Glutamatergic neuron (in vitro differentiated cells): ENCODE data around the gene CNOT4. TPM values are rescaled to one million over a fixed set of nuclear protein-coding genes. Genes with fewer than 3 reads are reported as not detected.
A peak's percentile ranks its signal among the peaks of the same experiment; 100 is the strongest.

Experiments
- DNase-seq: peaks from one replicate; pipeline ENCODE4 v3.0.0; 2022
- H3K27ac Mint-ChIP-seq: one replicate; pipeline ENCODE4 v1.8.0; 2020; ENCODE audit warnings: mild to moderate bottlenecking, mixed read lengths, inconsistent platforms; ENCODE audit not compliant: unreplicated experiment
- H3K27me3 Mint-ChIP-seq: one replicate; pipeline ENCODE4 v1.8.0; 2020; ENCODE audit warnings: mild to moderate bottlenecking, moderate library complexity, mixed read lengths, inconsistent platforms; ENCODE audit not compliant: unreplicated experiment
- H3K36me3 Mint-ChIP-seq: one replicate; pipeline ENCODE4 v1.8.0; 2020; ENCODE audit warnings: mild to moderate bottlenecking, mixed read lengths, inconsistent platforms; ENCODE audit not compliant: unreplicated experiment
- H3K4me1 Mint-ChIP-seq: one replicate; pipeline ENCODE4 v1.8.0; 2020; ENCODE audit warnings: mild to moderate bottlenecking, low read depth, mixed read lengths, inconsistent platforms; ENCODE audit not compliant: unreplicated experiment
- H3K4me3 Mint-ChIP-seq: one replicate; pipeline ENCODE4 v1.8.0; 2020; ENCODE audit warnings: mild to moderate bottlenecking, mixed read lengths, inconsistent platforms; ENCODE audit not compliant: unreplicated experiment
- H3K9me3 Mint-ChIP-seq: one replicate; pipeline ENCODE4 v1.8.0; 2020; ENCODE audit warnings: mild to moderate bottlenecking, moderate library complexity, mixed read lengths, inconsistent platforms; ENCODE audit not compliant: unreplicated experiment
- CTCF ChIP-seq: fragments of 200-600 bp; sonication (generic); IDR thresholded peaks from one replicate; pipeline ENCODE4 v1.5.0; 2021; ENCODE audit not compliant: partially characterized antibody, unreplicated experiment
- total RNA-seq: library from RNA; stranded (reverse); fragmentation: NEBNext Ultra II Directional; extraction: Animal tissue kit (Norgen Biotek cat#: 25700); gene quantifications from one replicate; pipeline ENCODE4 v1.2.1, GENCODE V29; 2021; ENCODE audit not compliant: unreplicated experiment

Gene CNOT4
- total RNA-seq, 1 donor from 2014 or later, result 25.3 TPM

GRCh38 chr7:135518748-135519147, 8.8 kb upstream of the CNOT4 start:
- Mint-ChIP-seq H3K27me3 (no peaks in the 10 kb centered on the region), H3K4me1 (no peaks in the 10 kb centered on the region), H3K27ac (no peak overlapping the region), H3K36me3 (no peaks in the 10 kb centered on the region), H3K9me3 (no peaks in the 10 kb centered on the region), H3K4me3 (no peak overlapping the region)
- no peak for DNase-seq
- TF ChIP-seq CTCF, result no peak

DNA sequence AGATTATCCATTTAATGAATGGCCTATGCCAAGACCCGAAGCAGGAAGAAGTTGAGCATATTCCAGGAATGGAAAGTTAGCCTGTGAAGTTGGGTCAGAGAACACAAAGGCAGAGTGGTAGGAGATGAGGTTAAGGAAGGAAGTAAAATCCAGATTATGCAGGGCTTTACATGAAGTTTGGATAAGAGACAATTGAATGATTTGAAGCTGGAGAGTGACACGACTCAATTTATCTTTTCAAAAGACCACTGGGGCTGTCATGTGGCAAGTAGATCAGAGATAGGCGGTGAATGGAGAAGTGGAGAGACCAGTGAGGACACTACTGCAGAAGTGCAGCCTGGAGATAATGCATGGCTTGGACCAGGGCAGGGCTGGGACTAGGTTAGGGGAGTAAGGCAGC, 7.2 kb upstream of the CNOT4 start:
- H3K4me1 Mint-ChIP-seq, result no peaks in the 10 kb centered on the region
- DNase-seq, result no peak
- H3K27me3 Mint-ChIP-seq, result no peaks in the 10 kb centered on the region
- H3K27ac Mint-ChIP-seq, result no peak overlapping the region
- H3K4me3 Mint-ChIP-seq, result no peak overlapping the region
- no peaks in the 10 kb centered on the region for H3K36me3 Mint-ChIP-seq
- no peak for TF ChIP-seq CTCF
- no peaks in the 10 kb centered on the region for H3K9me3 Mint-ChIP-seq

GRCh38 chr7:135514856-135515255, 5.0 kb upstream of the CNOT4 start:
- no peaks in the 10 kb centered on the region for H3K9me3 Mint-ChIP-seq
- no peak for TF ChIP-seq CTCF
- no peak overlapping the region for H3K27ac Mint-ChIP-seq
- H3K36me3 Mint-ChIP-seq, result no peaks in the 10 kb centered on the region
- no peaks in the 10 kb centered on the region for H3K27me3 Mint-ChIP-seq
- no peak overlapping the region for H3K4me3 Mint-ChIP-seq
- H3K4me1 Mint-ChIP-seq, result no peaks in the 10 kb centered on the region
- DNase-seq, result no peak

DNA sequence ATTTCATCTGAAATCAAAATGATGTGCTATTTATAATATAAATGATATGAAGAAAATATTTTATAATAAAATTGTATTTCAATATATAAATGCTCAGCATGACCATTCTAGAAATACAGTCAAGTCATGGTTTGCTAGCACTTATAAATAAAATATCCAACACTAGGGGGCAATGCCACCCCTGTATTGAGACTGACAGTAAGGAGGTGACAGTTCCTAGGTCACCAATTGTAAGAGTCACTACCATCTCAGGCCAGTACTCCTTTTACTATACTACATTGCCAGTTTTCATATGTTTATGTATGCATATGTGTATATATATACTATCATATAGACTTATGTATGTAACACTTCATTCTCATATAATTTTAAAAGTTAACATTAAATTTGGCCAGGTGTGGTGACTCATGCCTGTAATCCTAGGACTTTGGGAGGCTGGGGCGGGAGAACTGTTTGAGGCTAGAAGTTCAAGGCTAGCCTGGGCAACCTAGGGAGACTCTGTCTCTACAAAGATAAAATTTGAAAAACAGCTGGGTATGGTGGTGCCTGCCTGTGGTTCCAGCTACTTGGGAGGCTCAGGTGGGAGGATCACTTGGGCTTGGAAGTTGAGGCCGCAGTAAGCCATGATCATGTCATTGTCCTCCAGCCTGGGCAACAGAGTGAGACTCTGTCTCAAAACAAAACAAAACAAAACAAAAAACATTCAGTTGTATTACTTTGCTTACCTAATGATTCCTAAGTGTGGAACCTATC, 2.4 kb upstream of the CNOT4 start:
- no peak for DNase-seq
- Mint-ChIP-seq H3K36me3 (no peaks in the 10 kb centered on the region), H3K4me1 (peaks cover 3% of the 10 kb centered on the region), H3K27ac (no peak overlapping the region), H3K9me3 (no peaks in the 10 kb centered on the region), H3K4me3 (no peak overlapping the region), H3K27me3 (no peaks in the 10 kb centered on the region)
- peak; percentile 69 for TF ChIP-seq CTCF

DNA sequence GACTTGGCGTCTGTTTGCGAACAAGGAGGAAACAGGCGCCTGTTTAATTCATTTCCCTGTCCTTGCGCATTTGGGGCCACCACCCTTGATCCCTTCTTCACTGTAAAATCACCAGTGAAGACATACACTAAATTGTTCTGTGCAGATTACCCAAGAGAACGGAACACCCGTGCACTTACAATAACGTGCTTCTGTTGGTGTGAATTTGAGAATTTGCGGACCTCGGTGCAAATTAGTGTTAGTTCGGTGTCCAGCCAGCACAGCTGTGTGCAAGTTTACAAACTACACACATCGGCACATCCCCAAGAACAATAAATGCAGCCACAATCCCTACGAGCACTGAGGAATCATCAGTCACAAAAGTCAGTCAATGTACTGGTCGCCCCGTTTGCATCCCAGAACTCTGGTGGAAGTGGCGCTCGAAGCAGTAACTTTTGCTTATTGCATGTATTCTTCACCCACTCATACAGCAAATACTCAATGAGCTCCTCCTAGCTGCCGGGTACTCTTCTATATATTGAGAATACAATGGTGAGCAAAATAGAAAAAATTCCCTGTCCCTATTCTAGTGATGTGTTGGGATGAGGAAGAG, 786 bp upstream of the CNOT4 start:
- Mint-ChIP-seq H3K4me1 (peaks cover 7% of the 10 kb centered on the region), H3K9me3 (no peaks in the 10 kb centered on the region), H3K27ac (no peak overlapping the region), H3K4me3 (no peak overlapping the region), H3K27me3 (no peaks in the 10 kb centered on the region), H3K36me3 (no peaks in the 10 kb centered on the region)
- DNase-seq, result no peak
- no peak for TF ChIP-seq CTCF
